ENCODE measurements around the gene ADAM23.
A peak's percentile ranks its signal among the peaks of the same experiment; 100 is the strongest.
"Not testable (repeated sequence)": the region's sequence is repeated elsewhere in the genome, so short reads cannot be mapped to it uniquely, and the experiment has no call there.

Gene ADAM23, protein sequence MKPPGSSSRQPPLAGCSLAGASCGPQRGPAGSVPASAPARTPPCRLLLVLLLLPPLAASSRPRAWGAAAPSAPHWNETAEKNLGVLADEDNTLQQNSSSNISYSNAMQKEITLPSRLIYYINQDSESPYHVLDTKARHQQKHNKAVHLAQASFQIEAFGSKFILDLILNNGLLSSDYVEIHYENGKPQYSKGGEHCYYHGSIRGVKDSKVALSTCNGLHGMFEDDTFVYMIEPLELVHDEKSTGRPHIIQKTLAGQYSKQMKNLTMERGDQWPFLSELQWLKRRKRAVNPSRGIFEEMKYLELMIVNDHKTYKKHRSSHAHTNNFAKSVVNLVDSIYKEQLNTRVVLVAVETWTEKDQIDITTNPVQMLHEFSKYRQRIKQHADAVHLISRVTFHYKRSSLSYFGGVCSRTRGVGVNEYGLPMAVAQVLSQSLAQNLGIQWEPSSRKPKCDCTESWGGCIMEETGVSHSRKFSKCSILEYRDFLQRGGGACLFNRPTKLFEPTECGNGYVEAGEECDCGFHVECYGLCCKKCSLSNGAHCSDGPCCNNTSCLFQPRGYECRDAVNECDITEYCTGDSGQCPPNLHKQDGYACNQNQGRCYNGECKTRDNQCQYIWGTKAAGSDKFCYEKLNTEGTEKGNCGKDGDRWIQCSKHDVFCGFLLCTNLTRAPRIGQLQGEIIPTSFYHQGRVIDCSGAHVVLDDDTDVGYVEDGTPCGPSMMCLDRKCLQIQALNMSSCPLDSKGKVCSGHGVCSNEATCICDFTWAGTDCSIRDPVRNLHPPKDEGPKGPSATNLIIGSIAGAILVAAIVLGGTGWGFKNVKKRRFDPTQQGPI

DNA sequence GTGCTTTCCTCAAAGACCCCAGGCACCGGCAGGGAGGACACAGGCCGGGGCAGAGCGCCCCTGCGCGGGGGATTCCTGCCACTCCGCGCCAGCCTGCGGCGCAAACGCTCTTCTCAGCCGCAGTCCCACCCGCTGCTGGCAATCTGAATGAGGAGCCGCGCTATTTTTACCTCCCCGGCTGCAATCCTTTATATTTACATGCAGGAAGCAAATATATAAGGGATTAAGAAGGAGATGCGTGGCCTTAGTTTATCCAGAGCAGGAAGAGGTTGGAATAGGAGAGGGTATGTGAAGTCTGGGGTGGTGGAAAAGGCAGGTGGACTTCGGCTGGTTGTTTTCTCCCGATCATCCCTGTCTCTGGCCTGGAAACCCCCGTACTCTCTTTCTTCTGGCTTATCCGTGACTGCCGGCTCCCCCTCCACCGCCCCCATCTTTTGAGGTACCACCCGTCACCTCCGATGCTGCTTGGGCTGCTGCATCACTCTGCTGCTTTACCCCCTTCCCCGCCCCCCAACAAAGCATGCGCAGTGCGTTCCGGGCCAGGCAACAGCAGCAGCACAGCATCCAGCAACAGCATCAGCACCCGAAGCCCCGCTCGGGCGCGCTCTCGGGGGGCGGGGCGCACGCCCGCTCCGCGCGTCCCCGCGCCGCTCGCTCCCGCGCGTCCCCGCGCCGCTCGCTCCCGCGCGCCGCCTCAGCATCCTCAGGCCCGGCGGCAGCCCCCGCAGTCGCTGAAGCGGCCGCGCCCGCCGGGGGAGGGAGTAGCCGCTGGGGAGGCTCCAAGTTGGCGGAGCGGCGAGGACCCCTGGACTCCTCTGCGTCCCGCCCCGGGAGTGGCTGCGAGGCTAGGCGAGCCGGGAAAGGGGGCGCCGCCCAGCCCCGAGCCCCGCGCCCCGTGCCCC is at the start of gene ADAM23:
Gene ADAM23 (plus strand): TSS at position 700 of the 902 bp plus-strand sequence. CDS start 335 bp downstream, outside the sequence.
- DNase-seq (ENCODE audit: extremely low spot score): peak; percentile 64
- POLR2A ChIA-PET: no interaction called here
- CTCF ChIA-PET: no interaction called here
- TF ChIP-seq, protein P1, sequence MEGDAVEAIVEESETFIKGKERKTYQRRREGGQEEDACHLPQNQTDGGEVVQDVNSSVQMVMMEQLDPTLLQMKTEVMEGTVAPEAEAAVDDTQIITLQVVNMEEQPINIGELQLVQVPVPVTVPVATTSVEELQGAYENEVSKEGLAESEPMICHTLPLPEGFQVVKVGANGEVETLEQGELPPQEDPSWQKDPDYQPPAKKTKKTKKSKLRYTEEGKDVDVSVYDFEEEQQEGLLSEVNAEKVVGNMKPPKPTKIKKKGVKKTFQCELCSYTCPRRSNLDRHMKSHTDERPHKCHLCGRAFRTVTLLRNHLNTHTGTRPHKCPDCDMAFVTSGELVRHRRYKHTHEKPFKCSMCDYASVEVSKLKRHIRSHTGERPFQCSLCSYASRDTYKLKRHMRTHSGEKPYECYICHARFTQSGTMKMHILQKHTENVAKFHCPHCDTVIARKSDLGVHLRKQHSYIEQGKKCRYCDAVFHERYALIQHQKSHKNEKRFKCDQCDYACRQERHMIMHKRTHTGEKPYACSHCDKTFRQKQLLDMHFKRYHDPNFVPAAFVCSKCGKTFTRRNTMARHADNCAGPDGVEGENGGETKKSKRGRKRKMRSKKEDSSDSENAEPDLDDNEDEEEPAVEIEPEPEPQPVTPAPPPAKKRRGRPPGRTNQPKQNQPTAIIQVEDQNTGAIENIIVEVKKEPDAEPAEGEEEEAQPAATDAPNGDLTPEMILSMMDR (IDR thresholded peaks at IDR 0.05; ENCODE audit: control extremely low read depth, extremely low read depth, low read depth, missing control alignments): no peak

DNA sequence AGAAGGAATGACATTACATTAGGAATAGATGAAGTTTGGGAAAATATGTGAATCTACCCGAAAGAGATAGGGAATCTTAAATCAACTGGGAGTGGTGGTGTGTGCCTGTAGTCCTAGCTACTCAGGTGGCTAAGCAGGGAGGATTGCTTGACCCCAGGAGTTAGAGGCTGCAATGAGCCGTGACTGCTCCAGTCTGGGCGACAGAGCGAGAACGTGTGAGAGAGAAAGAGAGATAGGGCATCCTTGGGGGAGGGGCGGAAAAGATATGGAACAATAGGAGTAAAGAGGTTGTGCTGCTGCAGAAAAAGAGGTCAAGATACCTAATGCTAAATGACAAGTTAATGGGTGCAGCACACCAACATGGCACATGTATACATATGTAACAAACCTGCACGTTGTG is 47.1 kb upstream of the ADAM23 start:
- TF ChIP-seq, protein P1 (IDR thresholded peaks at IDR 0.05; ENCODE audit: control extremely low read depth, extremely low read depth, low read depth, missing control alignments): no peak
- ChIA-PET CTCF (interaction anchor here (1.5 kb wide), 1 partner anchor 162 kb away, joined by 3 read pairs; no protein-coding TSS in a partner anchor), POLR2A (no interaction called here)
- DNase-seq (ENCODE audit: extremely low spot score): no peak

DNA sequence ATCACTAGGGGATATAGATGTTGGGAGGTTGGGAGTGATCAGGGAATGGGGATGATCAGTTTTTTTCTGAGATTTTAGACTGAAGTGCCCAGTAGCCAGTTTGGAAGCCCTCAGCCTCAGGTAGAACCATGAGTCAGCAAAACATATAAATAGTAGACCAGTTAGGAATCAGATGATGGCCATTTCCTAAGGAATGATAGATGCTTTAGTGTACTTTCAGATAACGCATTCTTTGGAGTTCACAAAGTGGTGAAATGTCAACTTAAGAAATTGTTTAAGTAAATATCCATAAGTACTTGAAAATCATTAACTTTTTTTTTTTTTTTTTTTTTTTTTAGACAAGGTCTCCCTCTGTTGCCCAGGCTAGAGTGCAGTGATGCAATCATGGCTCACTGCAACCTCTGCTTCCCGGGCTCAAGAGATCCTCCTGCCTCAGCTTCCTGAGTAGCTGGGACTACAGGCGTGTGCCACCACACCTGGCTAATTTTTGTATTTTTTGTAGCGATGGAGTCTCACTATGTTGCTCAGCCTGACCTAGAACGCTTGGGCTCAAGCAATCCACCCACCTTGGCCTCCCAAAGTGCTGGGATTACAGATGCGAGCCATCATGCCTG is 40.3 kb upstream of the ADAM23 start:
- DNase-seq (ENCODE audit: extremely low spot score); CTCF ChIA-PET; POLR2A ChIA-PET: not testable (repeated sequence)

DNA sequence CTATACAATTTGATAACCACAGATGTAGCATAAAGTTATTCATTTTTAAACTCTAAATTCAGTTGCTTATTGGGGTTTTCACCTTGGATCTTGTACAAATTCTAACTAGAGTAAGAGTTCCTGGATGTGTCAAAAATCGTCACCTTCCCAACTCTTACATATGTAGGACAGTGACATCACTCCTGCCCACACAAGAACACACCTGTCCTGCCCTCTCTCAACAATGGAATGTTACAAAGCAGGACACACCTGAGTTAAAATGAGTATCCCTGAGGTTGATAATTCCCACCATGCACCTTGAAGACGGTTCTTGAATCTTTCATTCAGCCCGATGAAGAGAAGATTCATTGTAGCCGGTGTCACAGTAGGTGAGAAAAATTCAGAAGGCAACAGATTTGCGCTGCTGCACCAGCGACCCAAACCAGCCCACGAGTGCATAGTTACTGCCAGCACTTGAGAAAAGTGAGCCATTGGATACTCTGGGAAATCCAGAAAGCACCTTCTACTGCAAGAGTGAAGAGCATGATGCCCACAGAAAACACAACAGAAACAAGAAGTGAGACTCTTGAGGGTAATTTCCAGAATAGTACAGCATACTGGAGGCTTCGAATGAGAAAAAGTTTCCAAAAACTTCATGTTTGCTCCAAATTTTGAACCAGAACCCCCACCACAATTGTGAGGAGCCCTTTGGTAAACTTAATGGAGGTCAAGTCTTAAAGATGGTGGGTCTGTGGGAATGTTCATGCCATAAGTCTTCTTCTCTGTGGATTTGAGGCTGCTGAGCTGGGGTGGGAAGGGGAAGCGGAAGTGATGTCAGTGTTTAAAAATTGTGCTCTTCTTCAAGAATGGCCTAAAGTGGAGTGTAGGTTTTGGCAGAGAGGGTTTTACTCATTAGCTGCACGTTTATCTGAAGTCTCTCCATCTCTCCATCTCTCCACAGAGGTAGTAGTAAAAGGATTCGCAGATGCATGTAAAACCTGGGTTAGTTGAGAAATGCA is 34.7 kb upstream of the ADAM23 start:
- ChIA-PET POLR2A (no interaction called here), CTCF (no interaction called here)
- DNase-seq (ENCODE audit: extremely low spot score): peak; percentile 17
- TF ChIP-seq, protein P1 (IDR thresholded peaks at IDR 0.05; ENCODE audit: control extremely low read depth, extremely low read depth, low read depth, missing control alignments): no peak

DNA sequence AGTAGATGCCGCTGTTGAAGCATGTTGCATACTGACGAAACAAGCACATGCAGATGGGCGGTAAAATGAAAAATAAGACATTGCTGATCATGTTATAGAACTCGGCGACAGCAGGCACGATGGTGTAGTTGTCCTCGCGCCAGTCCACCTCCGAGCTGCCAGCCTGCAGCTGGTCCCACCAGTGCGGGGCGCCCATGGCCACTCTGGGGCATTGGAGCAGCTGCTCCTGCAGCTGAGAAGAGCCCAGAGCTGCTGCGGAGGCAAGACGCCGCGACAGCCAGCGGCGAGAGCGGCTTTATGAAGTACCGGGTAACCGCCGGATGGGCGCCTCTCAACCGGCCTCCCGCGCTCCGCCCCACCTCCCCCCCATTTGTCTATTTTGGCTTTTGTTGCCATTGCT is 32.6 kb upstream of the ADAM23 start:
- TF ChIP-seq, protein P1 (IDR thresholded peaks at IDR 0.05; ENCODE audit: control extremely low read depth, extremely low read depth, low read depth, missing control alignments): no peak
- no peak for DNase-seq (ENCODE audit: extremely low spot score)
- POLR2A ChIA-PET: no interaction called here
- CTCF ChIA-PET: no interaction called here

Measured in GM10248 (cell line).